CD4-positive, alpha-beta T cell (primary cell): Measurements from ENCODE around the gene DNHD1. TPM values are rescaled to one million over a fixed set of nuclear protein-coding genes. Genes with fewer than 3 reads are reported as not detected.
A peak's percentile ranks its signal among the peaks of the same experiment; 100 is the strongest.

Experiments
- ATAC-seq: fragments of 200-7000 bp; cut with Tn5 transposase; one replicate; pipeline ENCODE4 v1.10.0; 2022; ENCODE audit warnings: mild to moderate bottlenecking; ENCODE audit not compliant: poor library complexity
- CTCF ChIA-PET: fragments of 350-600 bp; sonication (Branson Sonifier 250); formaldehyde crosslinking; loops from one replicate; lab custom pipeline; 2021; ENCODE audit warnings: antibody characterized with exemption, inconsistent platforms; lab: Charles Lee
- POLR2A ChIA-PET: fragments of 350-600 bp; sonication (Branson Sonifier 250); formaldehyde crosslinking; loops from one replicate; lab custom pipeline; 2021; ENCODE audit warnings: antibody characterized with exemption, inconsistent platforms; lab: Charles Lee
- DNase-seq, 14 experiments: peaks; one replicate each; pipeline ENCODE4 v3.0.0-alpha.2; 2013 to 2020; ENCODE audit warnings: mixed read lengths in 2 of 14
- H3K27ac ChIP-seq, 2 donors: one replicate each; pipeline versions ENCODE4 v1.5.1 to v1.7.0; 2013; ENCODE audit warnings: low read length in 2 of 2, low read depth in 1 of 2, mild to moderate bottlenecking in 1 of 2
- H3K27me3 ChIP-seq, 2 experiments: 1 replicate in 1 of 2; 2 replicates in 1 of 2; pipeline versions ENCODE4 v1.6.1 to v1.7.0; 2013; ENCODE audit warnings: low read length in 2 of 2, control low read depth in 1 of 2, mild to moderate bottlenecking in 1 of 2, moderate library complexity in 1 of 2; ENCODE audit not compliant: insufficient read depth in 2 of 2, control insufficient read depth in 1 of 2
- H3K36me3 ChIP-seq: one replicate; pipeline ENCODE4 v1.6.1; 2013; ENCODE audit warnings: low read length, control low read depth; ENCODE audit not compliant: insufficient read depth
- H3K4me1 ChIP-seq: one replicate; pipeline ENCODE4 v1.6.1; 2013; ENCODE audit warnings: low read length, control low read depth; ENCODE audit not compliant: insufficient read depth
- H3K4me3 ChIP-seq: one replicate; pipeline ENCODE4 v1.5.1; 2013; ENCODE audit warnings: mild to moderate bottlenecking, low read length, moderate library complexity
- H3K9me3 ChIP-seq, 2 experiments: 1 replicate in 1 of 2; 2 replicates in 1 of 2; pipeline versions ENCODE4 v1.6.1 to v1.7.0; 2013; ENCODE audit warnings: low read length in 2 of 2, mild to moderate bottlenecking in 2 of 2, control low read depth in 1 of 2, moderate library complexity in 1 of 2; ENCODE audit not compliant: control insufficient read depth in 1 of 2, insufficient read depth in 1 of 2
- H3K27ac Mint-ChIP-seq: one replicate; pipeline ENCODE4 v1.8.0; 2020; ENCODE audit warnings: mixed read lengths
- H3K27me3 Mint-ChIP-seq: one replicate; pipeline ENCODE4 v1.8.0; 2021; ENCODE audit warnings: mixed read lengths
- H3K36me3 Mint-ChIP-seq: one replicate; pipeline ENCODE4 v1.8.0; 2021; ENCODE audit warnings: low read depth, mixed read lengths
- H3K4me1 Mint-ChIP-seq: one replicate; pipeline ENCODE4 v1.8.0; 2021; ENCODE audit warnings: low read depth, mixed read lengths
- H3K4me3 Mint-ChIP-seq: one replicate; pipeline ENCODE4 v1.8.0; 2020; ENCODE audit warnings: mild to moderate bottlenecking, mixed read lengths
- H3K9me3 Mint-ChIP-seq: one replicate; pipeline ENCODE4 v1.8.0; 2020; ENCODE audit warnings: mixed read lengths
- intact Hi-C, 2 experiments: fragments of 100-400 bp; cut with DNase I in 1 of 2; cut with micrococcal nuclease in 1 of 2; formaldehyde crosslinking; loops; one replicate each; pipeline versions ENCODE4 v1.15.1 to v1.9.0; 2023 to 2025; cut with DNase I, micrococcal nuclease
- total RNA-seq, 174 experiments: library from RNA in 2 of 174; stranded (reverse) in 2 of 174; gene quantifications; one replicate each; pipeline ENCODE4 v1.2.3 and lab custom pipeline; 2021 to 2026
- TF ChIP-seq, protein P1 (sequence below): fragments of 200-600 bp; IDR thresholded peaks from one replicate; pipeline ENCODE4 v1.8.0; 2022; ENCODE audit warnings: antibody characterized with exemption, mild to moderate bottlenecking

Gene DNHD1
- total RNA-seq, 2 experiments from 2014 or later, result 44.1 to 46.8 TPM

GRCh38 chr11:6609502-6610015 lies 112.5 kb downstream of the DNHD1 start:
- intact Hi-C loops, result loop anchor here in 1 of 2 experiments (10.0 kb wide), 2 partner anchors 195 to 375 kb away; partner anchors contain the start of genes APBB1, CNGA4 and FHIP1B

GRCh38 chr11:6610591-6610990 lies 113.5 kb downstream of the DNHD1 start:
- Histone ChIP-seq H3K36me3 (peaks cover 54% of the 10 kb centered on the region), H3K27me3 (no peaks in the 10 kb centered on the region), H3K4me3 (no peak overlapping the region), H3K4me1 (peaks cover 66% of the 10 kb centered on the region), H3K27ac (peak overlapping the region; percentile 84 to 90), H3K9me3 (no peaks in the 10 kb centered on the region)
- H3K36me3 Mint-ChIP-seq, result peaks cover 48% of the 10 kb centered on the region
- H3K4me1 Mint-ChIP-seq, result peaks cover 32% of the 10 kb centered on the region
- ChIA-PET CTCF (no interaction called here), POLR2A (interaction anchor here (1.7 to 4.4 kb wide), 2 partner anchors 71 to 208 kb away, joined by 8 to 134 read pairs; partner anchors contain the start of gene MRPL17)
- no peak overlapping the region for H3K27ac Mint-ChIP-seq
- TF ChIP-seq, protein P1, sequence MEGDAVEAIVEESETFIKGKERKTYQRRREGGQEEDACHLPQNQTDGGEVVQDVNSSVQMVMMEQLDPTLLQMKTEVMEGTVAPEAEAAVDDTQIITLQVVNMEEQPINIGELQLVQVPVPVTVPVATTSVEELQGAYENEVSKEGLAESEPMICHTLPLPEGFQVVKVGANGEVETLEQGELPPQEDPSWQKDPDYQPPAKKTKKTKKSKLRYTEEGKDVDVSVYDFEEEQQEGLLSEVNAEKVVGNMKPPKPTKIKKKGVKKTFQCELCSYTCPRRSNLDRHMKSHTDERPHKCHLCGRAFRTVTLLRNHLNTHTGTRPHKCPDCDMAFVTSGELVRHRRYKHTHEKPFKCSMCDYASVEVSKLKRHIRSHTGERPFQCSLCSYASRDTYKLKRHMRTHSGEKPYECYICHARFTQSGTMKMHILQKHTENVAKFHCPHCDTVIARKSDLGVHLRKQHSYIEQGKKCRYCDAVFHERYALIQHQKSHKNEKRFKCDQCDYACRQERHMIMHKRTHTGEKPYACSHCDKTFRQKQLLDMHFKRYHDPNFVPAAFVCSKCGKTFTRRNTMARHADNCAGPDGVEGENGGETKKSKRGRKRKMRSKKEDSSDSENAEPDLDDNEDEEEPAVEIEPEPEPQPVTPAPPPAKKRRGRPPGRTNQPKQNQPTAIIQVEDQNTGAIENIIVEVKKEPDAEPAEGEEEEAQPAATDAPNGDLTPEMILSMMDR, result no peak
- H3K9me3 Mint-ChIP-seq, result no peaks in the 10 kb centered on the region
- ATAC-seq (no peak), DNase-seq (no peak)
- intact Hi-C loops, result loop anchor here in 1 of 2 experiments (10.0 kb wide), 2 partner anchors 196 to 376 kb away; partner anchors contain the start of genes APBB1, CNGA4 and FHIP1B
- peak overlapping the region; percentile 92 for H3K4me3 Mint-ChIP-seq
- H3K27me3 Mint-ChIP-seq, result no peaks in the 10 kb centered on the region

More at GRCh38 chr11:6609502-6610015, 112.5 kb downstream of the DNHD1 start:
- H3K4me3 ChIP-seq, result no peak overlapping the region
- H3K27ac ChIP-seq, result no peak overlapping the region
- CTCF ChIA-PET, result interaction anchor here (1.6 kb wide), 1 partner anchor 74 kb away, joined by 5 read pairs; the partner anchor contains the start of gene MRPL17
- peaks cover 44% of the 10 kb centered on the region for H3K36me3 ChIP-seq
- H3K27ac Mint-ChIP-seq, result no peak overlapping the region
- H3K9me3 ChIP-seq, result no peaks in the 10 kb centered on the region
- H3K4me1 Mint-ChIP-seq, result peaks cover 30% of the 10 kb centered on the region
- DNase-seq (no peak), ATAC-seq (no peak)
- no peaks in the 10 kb centered on the region for H3K27me3 Mint-ChIP-seq
- no peaks in the 10 kb centered on the region for H3K9me3 Mint-ChIP-seq
- POLR2A ChIA-PET, result interaction anchor here (2.0 kb wide), 1 partner anchor 9 kb away, joined by 6 read pairs; the partner anchor contains the start of gene TPP1
- H3K4me1 ChIP-seq, result peaks cover 75% of the 10 kb centered on the region
- H3K27me3 ChIP-seq, result no peaks in the 10 kb centered on the region
- H3K4me3 Mint-ChIP-seq, result peak overlapping the region; percentile 92
- TF ChIP-seq, protein P1, result no peak
- peaks cover 48% of the 10 kb centered on the region for H3K36me3 Mint-ChIP-seq

GRCh38 chr11:6611092-6611962 lies 114.2 kb downstream of the DNHD1 start:
- POLR2A ChIA-PET, result interaction anchor here (0.6 to 4.4 kb wide), 24 partner anchors 8 to 221 kb away, joined by 3 to 134 read pairs (median 7); partner anchors contain the start of genes APBB1, ARFIP2, DCHS1 and ILK
- H3K9me3 ChIP-seq, result no peaks in the 10 kb centered on the region
- peak overlapping the region; percentile 90 for H3K4me3 ChIP-seq
- H3K27me3 ChIP-seq, result no peaks in the 10 kb centered on the region
- H3K4me1 ChIP-seq, result peaks cover 63% of the 10 kb centered on the region
- H3K36me3 ChIP-seq, result peaks cover 62% of the 10 kb centered on the region
- TF ChIP-seq, protein P1, result no peak
- Mint-ChIP-seq H3K27ac (no peak overlapping the region), H3K4me3 (peak overlapping the region; percentile 92), H3K4me1 (peaks cover 38% of the 10 kb centered on the region), H3K36me3 (peaks cover 47% of the 10 kb centered on the region), H3K9me3 (no peaks in the 10 kb centered on the region), H3K27me3 (no peaks in the 10 kb centered on the region)
- intact Hi-C loops, result loop anchor here in 1 of 2 experiments (10.0 kb wide), 2 partner anchors 197 to 377 kb away; partner anchors contain the start of genes APBB1, CNGA4 and FHIP1B
- peak overlapping the region; percentile 84 to 90 for H3K27ac ChIP-seq
- DNase-seq (peak in 10 of 14 experiments; percentile 11 to 62 (median 30)), ATAC-seq (peak; percentile 6)
- CTCF ChIA-PET, result interaction anchor here (0.9 to 2.3 kb wide), 7 partner anchors 7 to 128 kb away, joined by 3 to 21 read pairs (median 6); partner anchors contain the start of genes ILK and MRPL17
